ENCODE measurements around the gene PLPPR4.
"Not testable (repeated sequence)": the region's sequence is repeated elsewhere in the genome, so short reads cannot be mapped to it uniquely, and the experiment has no call there.

Gene PLPPR4

GRCh38 chr1:99250728-99251127 is 13.6 kb upstream of the PLPPR4 start:
- Histone ChIP-seq H3K9me3 (replicated peaks in 1 of 2; ENCODE audit: control insufficient read depth in 2 of 2, insufficient read depth in 1 of 2, low read depth in 1 of 2, low read length in 2 of 2) (no peaks in the 10 kb centered on the region), H2AK5ac (ENCODE audit: low read depth, low read length) (no peak overlapping the region), H3K4me3 (ENCODE audit: low read length in 2 of 2) (no peak overlapping the region), H4K8ac (ENCODE audit: low read depth, low read length) (no peak overlapping the region), H3K4ac (ENCODE audit: low read length) (no peak overlapping the region), H3K4me2 (ENCODE audit: insufficient read depth, low read length, poor library complexity, severe bottlenecking) (no peak overlapping the region), H3K9ac (ENCODE audit: low read depth, low read length, poor library complexity) (no peak overlapping the region), H2BK5ac (ENCODE audit: low read length) (no peak overlapping the region), H3K27me3 (ENCODE audit: control insufficient read depth in 3 of 3, insufficient read depth in 3 of 3, low read depth in 1 of 3, low read length in 3 of 3) (no peaks in the 10 kb centered on the region), H3K23ac (ENCODE audit: low read depth, low read length, poor library complexity) (no peak overlapping the region), H3K27ac (replicated peaks; ENCODE audit: low read length) (no peak overlapping the region), H3K79me1 (ENCODE audit: low read depth, low read length) (no peaks in the 10 kb centered on the region), H3K4me1 (ENCODE audit: control insufficient read depth in 2 of 2, insufficient read depth in 1 of 2, low read depth in 1 of 2, low read length in 2 of 2) (no peaks in the 10 kb centered on the region), H2BK15ac (ENCODE audit: low read length) (no peak overlapping the region), H3K18ac (ENCODE audit: low read length) (no peak overlapping the region), H2AFZ (ENCODE audit: low read length) (no peak overlapping the region), H3K14ac (ENCODE audit: low read length) (no peak overlapping the region), H3K36me3 (replicated peaks in 1 of 2; ENCODE audit: control insufficient read depth in 2 of 2, insufficient read depth in 2 of 2, low read length in 2 of 2) (no peaks in the 10 kb centered on the region), H4K91ac (ENCODE audit: low read depth, low read length, poor library complexity) (no peak overlapping the region), H2BK12ac (ENCODE audit: low read length) (no peak overlapping the region), H2BK120ac (ENCODE audit: low read depth, low read length) (no peak overlapping the region)
- no CpG with 5 or more reads among the region's 5 CpGs for WGBS, 2 donors (ENCODE audit: extremely low coverage in 2 of 2, insufficient read length in 2 of 2, insufficient replicate concordance in 1 of 2)
- DNase-seq (ENCODE audit: low spot score) = no peak

GRCh38 chr1:99251308-99251707 is 13.0 kb upstream of the PLPPR4 start:
- Histone ChIP-seq H3K18ac (ENCODE audit: low read length) (no peak overlapping the region), H2BK15ac (ENCODE audit: low read length) (no peak overlapping the region), H4K91ac (ENCODE audit: low read depth, low read length, poor library complexity) (no peak overlapping the region), H3K79me1 (ENCODE audit: low read depth, low read length) (no peaks in the 10 kb centered on the region), H3K9me3 (replicated peaks in 1 of 2; ENCODE audit: control insufficient read depth in 2 of 2, insufficient read depth in 1 of 2, low read depth in 1 of 2, low read length in 2 of 2) (no peaks in the 10 kb centered on the region), H2AK5ac (ENCODE audit: low read depth, low read length) (no peak overlapping the region), H3K4me3 (ENCODE audit: low read length in 2 of 2) (no peak overlapping the region), H3K4ac (ENCODE audit: low read length) (no peak overlapping the region), H3K4me2 (ENCODE audit: insufficient read depth, low read length, poor library complexity, severe bottlenecking) (no peak overlapping the region), H2BK120ac (ENCODE audit: low read depth, low read length) (no peak overlapping the region), H4K8ac (ENCODE audit: low read depth, low read length) (no peak overlapping the region), H3K23ac (ENCODE audit: low read depth, low read length, poor library complexity) (no peak overlapping the region), H3K27me3 (ENCODE audit: control insufficient read depth in 3 of 3, insufficient read depth in 3 of 3, low read depth in 1 of 3, low read length in 3 of 3) (no peaks in the 10 kb centered on the region), H3K36me3 (replicated peaks in 1 of 2; ENCODE audit: control insufficient read depth in 2 of 2, insufficient read depth in 2 of 2, low read length in 2 of 2) (no peaks in the 10 kb centered on the region), H2AFZ (ENCODE audit: low read length) (no peak overlapping the region), H2BK5ac (ENCODE audit: low read length) (no peak overlapping the region), H3K4me1 (ENCODE audit: control insufficient read depth in 2 of 2, insufficient read depth in 1 of 2, low read depth in 1 of 2, low read length in 2 of 2) (no peaks in the 10 kb centered on the region), H2BK12ac (ENCODE audit: low read length) (no peak overlapping the region), H3K27ac (replicated peaks; ENCODE audit: low read length) (no peak overlapping the region), H3K9ac (ENCODE audit: low read depth, low read length, poor library complexity) (no peak overlapping the region), H3K14ac (ENCODE audit: low read length) (no peak overlapping the region)
- WGBS, 2 donors (ENCODE audit: extremely low coverage in 2 of 2, insufficient read length in 2 of 2, insufficient replicate concordance in 1 of 2) = no CpG with 5 or more reads among the region's 1 CpG
- no peak for DNase-seq (ENCODE audit: low spot score)

GRCh38 chr1:99252630-99253029 is 11.7 kb upstream of the PLPPR4 start:
- Histone ChIP-seq H4K91ac (ENCODE audit: low read depth, low read length, poor library complexity) (no peak overlapping the region), H2BK15ac (ENCODE audit: low read length) (no peak overlapping the region), H3K27ac (replicated peaks; ENCODE audit: low read length) (no peak overlapping the region), H3K27me3 (ENCODE audit: control insufficient read depth in 3 of 3, insufficient read depth in 3 of 3, low read depth in 1 of 3, low read length in 3 of 3) (no peaks in the 10 kb centered on the region), H2AFZ (ENCODE audit: low read length) (no peak overlapping the region), H2BK12ac (ENCODE audit: low read length) (no peak overlapping the region), H3K9ac (ENCODE audit: low read depth, low read length, poor library complexity) (no peak overlapping the region), H3K4me3 (ENCODE audit: low read length in 2 of 2) (no peak overlapping the region), H3K4me2 (ENCODE audit: insufficient read depth, low read length, poor library complexity, severe bottlenecking) (no peak overlapping the region), H2AK5ac (ENCODE audit: low read depth, low read length) (no peak overlapping the region), H3K36me3 (replicated peaks in 1 of 2; ENCODE audit: control insufficient read depth in 2 of 2, insufficient read depth in 2 of 2, low read length in 2 of 2) (no peaks in the 10 kb centered on the region), H3K14ac (ENCODE audit: low read length) (no peak overlapping the region), H3K18ac (ENCODE audit: low read length) (no peak overlapping the region), H3K4me1 (ENCODE audit: control insufficient read depth in 2 of 2, insufficient read depth in 1 of 2, low read depth in 1 of 2, low read length in 2 of 2) (no peaks in the 10 kb centered on the region), H3K23ac (ENCODE audit: low read depth, low read length, poor library complexity) (no peak overlapping the region), H2BK5ac (ENCODE audit: low read length) (no peak overlapping the region), H4K8ac (ENCODE audit: low read depth, low read length) (no peak overlapping the region), H3K9me3 (replicated peaks in 1 of 2; ENCODE audit: control insufficient read depth in 2 of 2, insufficient read depth in 1 of 2, low read depth in 1 of 2, low read length in 2 of 2) (no peaks in the 10 kb centered on the region), H3K4ac (ENCODE audit: low read length) (no peak overlapping the region), H3K79me1 (ENCODE audit: low read depth, low read length) (no peaks in the 10 kb centered on the region), H2BK120ac (ENCODE audit: low read depth, low read length) (no peak overlapping the region)
- no peak for DNase-seq (ENCODE audit: low spot score)
- WGBS, 2 donors (ENCODE audit: extremely low coverage in 2 of 2, insufficient read length in 2 of 2, insufficient replicate concordance in 1 of 2) = no CpG with 5 or more reads among the region's 2 CpGs

GRCh38 chr1:99260402-99260801 is 3.9 kb upstream of the PLPPR4 start:
- H2BK12ac ChIP-seq (ENCODE audit: low read length); H3K4me3 ChIP-seq (ENCODE audit: low read length in 2 of 2); H2AK5ac ChIP-seq (ENCODE audit: low read depth, low read length); H2AFZ ChIP-seq (ENCODE audit: low read length); H3K23ac ChIP-seq (ENCODE audit: low read depth, low read length, poor library complexity); H3K9ac ChIP-seq (ENCODE audit: low read depth, low read length, poor library complexity); H2BK5ac ChIP-seq (ENCODE audit: low read length); H4K91ac ChIP-seq (ENCODE audit: low read depth, low read length, poor library complexity); H3K14ac ChIP-seq (ENCODE audit: low read length); H3K79me1 ChIP-seq (ENCODE audit: low read depth, low read length); H3K9me3 ChIP-seq (replicated peaks in 1 of 2; ENCODE audit: control insufficient read depth in 2 of 2, insufficient read depth in 1 of 2, low read depth in 1 of 2, low read length in 2 of 2); H4K8ac ChIP-seq (ENCODE audit: low read depth, low read length); H3K36me3 ChIP-seq (replicated peaks in 1 of 2; ENCODE audit: control insufficient read depth in 2 of 2, insufficient read depth in 2 of 2, low read length in 2 of 2); H2BK120ac ChIP-seq (ENCODE audit: low read depth, low read length); H3K4ac ChIP-seq (ENCODE audit: low read length); DNase-seq (ENCODE audit: low spot score); H2BK15ac ChIP-seq (ENCODE audit: low read length); H3K27ac ChIP-seq (replicated peaks; ENCODE audit: low read length); H3K4me2 ChIP-seq (ENCODE audit: insufficient read depth, low read length, poor library complexity, severe bottlenecking); H3K18ac ChIP-seq (ENCODE audit: low read length); H3K4me1 ChIP-seq (ENCODE audit: control insufficient read depth in 2 of 2, insufficient read depth in 1 of 2, low read depth in 1 of 2, low read length in 2 of 2): not testable (repeated sequence)
- no CpG with 5 or more reads among the region's 3 CpGs for WGBS, 2 donors (ENCODE audit: extremely low coverage in 2 of 2, insufficient read length in 2 of 2, insufficient replicate concordance in 1 of 2)
- H3K27me3 ChIP-seq (ENCODE audit: control insufficient read depth in 3 of 3, insufficient read depth in 3 of 3, low read depth in 1 of 3, low read length in 3 of 3) = peaks cover 0 to 34% (median 12%) of the 10 kb centered on the region in 3 experiments

Data from neuronal stem cell (in vitro differentiated cells).